ENCODE data around the gene ATG16L1. TPM values are rescaled to one million over a fixed set of nuclear protein-coding genes. Genes with fewer than 3 reads are reported as not detected.

Gene ATG16L1
- total and polyA plus RNA-seq, 2 experiments from 2014 or later = 16.2 to 17.2 TPM

- no peak overlapping the region for H3K9ac ChIP-seq
- in situ Hi-C loops (cut with MboI) = no loop called here
- no peaks in the 10 kb centered on the region for H3K4me1 ChIP-seq (ENCODE audit: insufficient read depth)
- no peaks in the 10 kb centered on the region for H3F3A ChIP-seq (ENCODE audit: insufficient read depth)
- H4K20me1 ChIP-seq (ENCODE audit: insufficient read depth) = no peaks in the 10 kb centered on the region
- H3K27me3 ChIP-seq (replicated peaks; ENCODE audit: insufficient read depth) = no peaks in the 10 kb centered on the region
- H3K9me3 ChIP-seq (ENCODE audit: low read depth) = no peaks in the 10 kb centered on the region
- DNase-seq = peak; percentile 11
- no peak overlapping the region for H3K4me2 ChIP-seq (ENCODE audit: unreplicated experiment)
- H3K27ac ChIP-seq = no peak overlapping the region
- H3K9me2 ChIP-seq (ENCODE audit: insufficient read depth) = no peaks in the 10 kb centered on the region
- no peak overlapping the region for H3K4me3 ChIP-seq
- TF ChIP-seq EZH2 (IDR thresholded peaks at IDR 0.05; ENCODE audit: insufficient read depth, poor library complexity, severe bottlenecking) (no peak), EZH2phosphoT487 (IDR thresholded peaks at IDR 0.05; ENCODE audit: insufficient read depth, low read depth) (no peak)
- H3K36me3 ChIP-seq (ENCODE audit: low read depth) = peaks cover 55% of the 10 kb centered on the region
- no peak overlapping the region for H2AFZ ChIP-seq
- H3K79me2 ChIP-seq (ENCODE audit: insufficient read depth) = no peaks in the 10 kb centered on the region
- WGBS, 2 experiments (ENCODE audit: low coverage in 1 of 2, low lambda C conversion rate in 2 of 2, missing lambda C conversion rate in 2 of 2) = 78 to 81% methylated on average over 5 of the region's 5 CpGs
Measured at GRCh38 chr2:233285921-233286320, 34.4 kb downstream of the ATG16L1 start.

- H3K9ac ChIP-seq = no peak overlapping the region
- in situ Hi-C loops (cut with MboI) = no loop called here
- H3K9me2 ChIP-seq (ENCODE audit: insufficient read depth) = no peaks in the 10 kb centered on the region
- WGBS, 2 experiments (ENCODE audit: low coverage in 1 of 2, low lambda C conversion rate in 2 of 2, missing lambda C conversion rate in 2 of 2) = 97 to 98% methylated on average over 6 of the region's 6 CpGs
- no peak overlapping the region for H3K4me3 ChIP-seq
- H3F3A ChIP-seq (ENCODE audit: insufficient read depth) = no peaks in the 10 kb centered on the region
- H3K79me2 ChIP-seq (ENCODE audit: insufficient read depth) = no peaks in the 10 kb centered on the region
- no peak for DNase-seq
- H3K9me3 ChIP-seq (ENCODE audit: low read depth) = no peaks in the 10 kb centered on the region
- no peaks in the 10 kb centered on the region for H3K4me1 ChIP-seq (ENCODE audit: insufficient read depth)
- no peaks in the 10 kb centered on the region for H4K20me1 ChIP-seq (ENCODE audit: insufficient read depth)
- peaks cover 49% of the 10 kb centered on the region for H3K36me3 ChIP-seq (ENCODE audit: low read depth)
- H3K27ac ChIP-seq = no peak overlapping the region
- no peak overlapping the region for H2AFZ ChIP-seq
- no peak for TF ChIP-seq EZH2phosphoT487 (IDR thresholded peaks at IDR 0.05; ENCODE audit: insufficient read depth, low read depth)
- TF ChIP-seq EZH2 (IDR thresholded peaks at IDR 0.05; ENCODE audit: insufficient read depth, poor library complexity, severe bottlenecking) = no peak
- H3K27me3 ChIP-seq (replicated peaks; ENCODE audit: insufficient read depth) = no peaks in the 10 kb centered on the region
- no peak overlapping the region for H3K4me2 ChIP-seq (ENCODE audit: unreplicated experiment)
Measured at GRCh38 chr2:233287871-233288270, 36.4 kb downstream of the ATG16L1 start.

- Histone ChIP-seq H3K9me2 (ENCODE audit: insufficient read depth) (no peaks in the 10 kb centered on the region), H3K9ac (no peak overlapping the region), H3K4me3 (no peak overlapping the region), H3K27me3 (replicated peaks; ENCODE audit: insufficient read depth) (no peaks in the 10 kb centered on the region), H4K20me1 (ENCODE audit: insufficient read depth) (no peaks in the 10 kb centered on the region), H3K4me2 (ENCODE audit: unreplicated experiment) (no peak overlapping the region), H3K79me2 (ENCODE audit: insufficient read depth) (no peaks in the 10 kb centered on the region), H3F3A (ENCODE audit: insufficient read depth) (no peaks in the 10 kb centered on the region), H2AFZ (no peak overlapping the region), H3K4me1 (ENCODE audit: insufficient read depth) (no peaks in the 10 kb centered on the region), H3K9me3 (ENCODE audit: low read depth) (no peaks in the 10 kb centered on the region), H3K27ac (no peak overlapping the region), H3K36me3 (ENCODE audit: low read depth) (peaks cover 46% of the 10 kb centered on the region)
- no peak for DNase-seq
- 98 to 100% methylated on average over 5 of the region's 5 CpGs for WGBS, 2 experiments (ENCODE audit: low coverage in 1 of 2, low lambda C conversion rate in 2 of 2, missing lambda C conversion rate in 2 of 2)
- in situ Hi-C loops (cut with MboI) = no loop called here
- TF ChIP-seq EZH2 (IDR thresholded peaks at IDR 0.05; ENCODE audit: insufficient read depth, poor library complexity, severe bottlenecking) (no peak), EZH2phosphoT487 (IDR thresholded peaks at IDR 0.05; ENCODE audit: insufficient read depth, low read depth) (no peak)
Measured at GRCh38 chr2:233288663-233289062, 37.2 kb downstream of the ATG16L1 start.

GRCh38 chr2:233289648-233290047, 38.2 kb downstream of the ATG16L1 start:
- H3F3A ChIP-seq (ENCODE audit: insufficient read depth) = no peaks in the 10 kb centered on the region
- H3K9ac ChIP-seq = no peak overlapping the region
- H3K9me3 ChIP-seq (ENCODE audit: low read depth) = no peaks in the 10 kb centered on the region
- peaks cover 47% of the 10 kb centered on the region for H3K36me3 ChIP-seq (ENCODE audit: low read depth)
- no peak overlapping the region for H2AFZ ChIP-seq
- no peaks in the 10 kb centered on the region for H3K79me2 ChIP-seq (ENCODE audit: insufficient read depth)
- no peaks in the 10 kb centered on the region for H4K20me1 ChIP-seq (ENCODE audit: insufficient read depth)
- in situ Hi-C loops (cut with MboI) = no loop called here
- no peaks in the 10 kb centered on the region for H3K27me3 ChIP-seq (replicated peaks; ENCODE audit: insufficient read depth)
- WGBS, 2 experiments (ENCODE audit: low coverage in 1 of 2, low lambda C conversion rate in 2 of 2, missing lambda C conversion rate in 2 of 2) = 97 to 98% methylated on average over 12 of the region's 12 CpGs
- no peak for DNase-seq
- no peaks in the 10 kb centered on the region for H3K9me2 ChIP-seq (ENCODE audit: insufficient read depth)
- no peaks in the 10 kb centered on the region for H3K4me1 ChIP-seq (ENCODE audit: insufficient read depth)
- TF ChIP-seq EZH2 (IDR thresholded peaks at IDR 0.05; ENCODE audit: insufficient read depth, poor library complexity, severe bottlenecking) (no peak), EZH2phosphoT487 (IDR thresholded peaks at IDR 0.05; ENCODE audit: insufficient read depth, low read depth) (no peak)
- no peak overlapping the region for H3K4me3 ChIP-seq
- H3K4me2 ChIP-seq (ENCODE audit: unreplicated experiment) = no peak overlapping the region
- H3K27ac ChIP-seq = no peak overlapping the region
